NCI-H1105 treated with DMSO at 0.1 percent for 48 hours (cell line): Measurements from ENCODE around the gene SYT2.
A peak's percentile ranks its signal among the peaks of the same experiment; 100 is the strongest.
"Not testable (repeated sequence)": the region's sequence is repeated elsewhere in the genome, so short reads cannot be mapped to it uniquely, and the experiment has no call there.

ENCODE experiments used
- DNase-seq: peaks from one replicate; lab custom pipeline; 2025; lab: John Stamatoyannopoulos, UW

The SYT2 gene

GRCh38 chr1:202571719-202572339 is 138.4 kb downstream of the SYT2 start:
- DNase-seq: peak; percentile 33

GRCh38 chr1:202569393-202570322 is 140.6 kb downstream of the SYT2 start:
- DNase-seq: no peak

- DNase-seq: no peak
These were observed 141.4 kb downstream of the SYT2 start for GRCh38 chr1:202568826-202569225.

GRCh38 chr1:202568410-202568809 is 141.8 kb downstream of the SYT2 start:
- no peak for DNase-seq

GRCh38 chr1:202567738-202568137 is 142.5 kb downstream of the SYT2 start:
- DNase-seq: no peak

- no peak for DNase-seq
These were observed 144.2 kb downstream of the SYT2 start for GRCh38 chr1:202565890-202566602.

- DNase-seq: no peak
These were observed 145.2 kb downstream of the SYT2 start for GRCh38 chr1:202564958-202565495.

GRCh38 chr1:202563818-202564217 is 146.4 kb downstream of the SYT2 start:
- no peak for DNase-seq

GRCh38 chr1:202562444-202563060 is 147.7 kb downstream of the SYT2 start:
- DNase-seq: no peak

GRCh38 chr1:202561726-202562443 is 148.4 kb downstream of the SYT2 start:
- no peak for DNase-seq

- DNase-seq: no peak
These were observed 149.0 kb downstream of the SYT2 start for GRCh38 chr1:202561240-202561639.

GRCh38 chr1:202557662-202558061 is 152.6 kb downstream of the SYT2 start:
- not testable (repeated sequence) for DNase-seq

GRCh38 chr1:202556037-202556436 is 154.2 kb downstream of the SYT2 start:
- DNase-seq: not testable (repeated sequence)

GRCh38 chr1:202554619-202555018 is 155.6 kb downstream of the SYT2 start:
- DNase-seq: not testable (repeated sequence)

GRCh38 chr1:202553560-202554038 is 156.7 kb downstream of the SYT2 start:
- no peak for DNase-seq

GRCh38 chr1:202553078-202553477 is 157.2 kb downstream of the SYT2 start:
- DNase-seq: not testable (repeated sequence)

- DNase-seq: not testable (repeated sequence)
These were observed 157.6 kb downstream of the SYT2 start for GRCh38 chr1:202552615-202553014.

GRCh38 chr1:202551683-202552082 is 158.6 kb downstream of the SYT2 start:
- peak; percentile 41 for DNase-seq

- DNase-seq: not testable (repeated sequence)
These were observed 160.2 kb downstream of the SYT2 start for GRCh38 chr1:202550088-202550487.

- no peak for DNase-seq
These were observed 163.0 kb downstream of the SYT2 start for GRCh38 chr1:202547215-202547614.

- not testable (repeated sequence) for DNase-seq
These were observed 163.5 kb downstream of the SYT2 start for GRCh38 chr1:202546796-202547195.
